MM.1S (cell line): ENCODE measurements around the gene KIAA1755.
A peak's percentile ranks its signal among the peaks of the same experiment; 100 is the strongest.

ENCODE experiments used
- DNase-seq: peaks from one replicate; pipeline ENCODE4 v3.0.0-alpha.2; 2015
- H2AFZ ChIP-seq: fragments of 300-600 bp; sonication (generic); 2 replicates; pipeline ENCODE4 v1.6.0; 2016; ENCODE audit warnings: antibody characterized with exemption, low read length
- H3F3A ChIP-seq: fragments of 300-600 bp; sonication (generic); 2 replicates; pipeline ENCODE4 v1.6.1; 2016; ENCODE audit warnings: mild to moderate bottlenecking, antibody characterized with exemption, low read length, moderate library complexity, mixed read lengths; ENCODE audit not compliant: insufficient read depth
- H3K27ac ChIP-seq: fragments of 300-600 bp; sonication (generic); 2 replicates; pipeline ENCODE4 v1.5.1; 2016; ENCODE audit warnings: mild to moderate bottlenecking, low read length
- H3K27me3 ChIP-seq: fragments of 300-600 bp; sonication (generic); replicated peaks from 2 replicates; pipeline ENCODE4 v1.6.0; 2016; ENCODE audit warnings: low read length; ENCODE audit not compliant: insufficient read depth
- H3K36me3 ChIP-seq: fragments of 300-600 bp; sonication (generic); replicated peaks from 2 replicates; pipeline ENCODE4 v1.6.1; 2016; ENCODE audit warnings: mild to moderate bottlenecking, low read length, mixed read lengths; ENCODE audit not compliant: insufficient read depth
- H3K4me1 ChIP-seq: fragments of 300-600 bp; sonication (generic); 2 replicates; pipeline ENCODE4 v1.6.1; 2016; ENCODE audit warnings: low read length, mixed read lengths
- H3K4me2 ChIP-seq: fragments of 300-600 bp; sonication (generic); 2 replicates; pipeline ENCODE4 v1.6.0; 2016; ENCODE audit warnings: low read depth, low read length
- H3K4me3 ChIP-seq: fragments of 300-600 bp; sonication (generic); 2 replicates; pipeline ENCODE4 v1.5.1; 2016; ENCODE audit warnings: low read length, mixed read lengths
- H3K79me2 ChIP-seq: fragments of 300-600 bp; sonication (generic); 2 replicates; pipeline ENCODE4 v1.6.1; 2016; ENCODE audit warnings: mixed run types, low read length, mixed read lengths
- H3K9ac ChIP-seq: fragments of 300-600 bp; sonication (generic); 2 replicates; pipeline ENCODE4 v1.6.1; 2016; ENCODE audit warnings: low read length, mixed read lengths
- H3K9me2 ChIP-seq: fragments of 300-600 bp; sonication (generic); replicated peaks from 2 replicates; pipeline ENCODE4 v1.6.1; 2016; ENCODE audit warnings: mild to moderate bottlenecking, low read length, mixed read lengths; ENCODE audit not compliant: insufficient read depth
- H3K9me3 ChIP-seq: fragments of 300-600 bp; sonication (generic); replicated peaks from 2 replicates; pipeline ENCODE4 v1.6.1; 2016; ENCODE audit warnings: mild to moderate bottlenecking, low read length, mixed read lengths; ENCODE audit not compliant: insufficient read depth
- H4K20me1 ChIP-seq: fragments of 300-600 bp; sonication (generic); 2 replicates; pipeline ENCODE4 v1.6.1; 2016; ENCODE audit warnings: mild to moderate bottlenecking, low read length, moderate library complexity, mixed read lengths; ENCODE audit not compliant: insufficient read depth
- CTCF ChIP-seq: fragments of 300-600 bp; sonication (generic); IDR thresholded peaks from 2 replicates; pipeline ENCODE4 v1.5.1; 2016; ENCODE audit warnings: antibody characterized with exemption, low read length, mixed read lengths
- EZH2 ChIP-seq: fragments of 300-600 bp; sonication (generic); optimal IDR thresholded peaks from 2 replicates; pipeline ENCODE3; 2017; ENCODE audit warnings: low read depth, mild to moderate bottlenecking, antibody characterized with exemption, low read length, mixed read lengths
- EZH2phosphoT487 ChIP-seq: fragments of 300-600 bp; sonication (generic); IDR thresholded peaks from 2 replicates; pipeline ENCODE4 v1.6.1; 2018; ENCODE audit warnings: antibody characterized with exemption, low read length

The KIAA1755 gene

GRCh38 chr20:38181207-38181801 is 79.2 kb downstream of the KIAA1755 start:
- Histone ChIP-seq H3K27ac (no peak overlapping the region), H3K9me3 (no peaks in the 10 kb centered on the region), H3K27me3 (0 out of 2 replicates have a peak, but pooled peaks cover 3% of the 10 kb centered on the region), H3K36me3 (no peaks in the 10 kb centered on the region), H3K4me1 (peaks cover 10% of the 10 kb centered on the region; the same call in 1 of the 2 replicates), H3K4me2 (peak overlapping the region; percentile 14; the same call in 1 of the 2 replicates), H4K20me1 (no peaks in the 10 kb centered on the region), H2AFZ (no peak overlapping the region), H3K4me3 (no peak overlapping the region), H3F3A (no peaks in the 10 kb centered on the region), H3K79me2 (no peaks in the 10 kb centered on the region), H3K9ac (no peak overlapping the region), H3K9me2 (no peaks in the 10 kb centered on the region)
- TF ChIP-seq CTCF = no peak
- no peak for TF ChIP-seq EZH2phosphoT487
- TF ChIP-seq EZH2 = no peak
- peak; percentile 53 for DNase-seq

- Histone ChIP-seq H3K79me2 (no peaks in the 10 kb centered on the region), H3K27ac (no peak overlapping the region), H2AFZ (no peak overlapping the region), H3K36me3 (no peaks in the 10 kb centered on the region), H3K9ac (no peak overlapping the region), H3K4me1 (peaks cover 10% of the 10 kb centered on the region; the same call in 1 of the 2 replicates), H3K4me3 (no peak overlapping the region), H3K9me3 (no peaks in the 10 kb centered on the region), H3K4me2 (no peak overlapping the region), H3K27me3 (0 out of 2 replicates have a peak, but pooled peaks cover 3% of the 10 kb centered on the region), H3F3A (no peaks in the 10 kb centered on the region), H4K20me1 (no peaks in the 10 kb centered on the region), H3K9me2 (no peaks in the 10 kb centered on the region)
- no peak for DNase-seq
- TF ChIP-seq EZH2 = no peak
- TF ChIP-seq EZH2phosphoT487 = no peak
- no peak for TF ChIP-seq CTCF
Observed at GRCh38 chr20:38180781-38181180, 79.8 kb downstream of the KIAA1755 start.

- Histone ChIP-seq H3K9me3 (no peaks in the 10 kb centered on the region), H3K36me3 (no peaks in the 10 kb centered on the region), H3F3A (no peaks in the 10 kb centered on the region), H3K79me2 (no peaks in the 10 kb centered on the region), H3K4me2 (no peak overlapping the region), H3K27me3 (0 out of 2 replicates have a peak, but pooled peaks cover 3% of the 10 kb centered on the region), H3K9ac (no peak overlapping the region), H2AFZ (no peak overlapping the region), H3K4me1 (peaks cover 10% of the 10 kb centered on the region; the same call in 1 of the 2 replicates), H4K20me1 (no peaks in the 10 kb centered on the region), H3K27ac (no peak overlapping the region), H3K9me2 (no peaks in the 10 kb centered on the region), H3K4me3 (no peak overlapping the region)
- DNase-seq = no peak
- TF ChIP-seq EZH2phosphoT487 = no peak
- no peak for TF ChIP-seq EZH2
- no peak for TF ChIP-seq CTCF
Observed at GRCh38 chr20:38179846-38180245, 80.7 kb downstream of the KIAA1755 start.
